ENCODE results near the gene EYA4. TPM values are rescaled to one million over a fixed set of nuclear protein-coding genes. Genes with fewer than 3 reads are reported as not detected.

Gene EYA4
- total RNA-seq, 1 experiment from 2014 or later = not detected

GRCh38 chr6:133259561-133259960, 18.4 kb downstream of the EYA4 start:
- no peaks in the 10 kb centered on the region for H3K9me3 ChIP-seq (ENCODE audit: control insufficient read depth, insufficient read depth, low read depth, low read length)
- no peaks in the 10 kb centered on the region for H3K27me3 ChIP-seq (ENCODE audit: control insufficient read depth, insufficient read depth, low read length)
- no peak overlapping the region for H3K27ac ChIP-seq (ENCODE audit: low read length)
- intact Hi-C loops (cut with micrococcal nuclease; ENCODE audit: unreplicated experiment) = no loop called here
- in situ Hi-C loops (cut with HindIII; ENCODE audit: low pct_unique_long_range_greater_than_20kb, low sequenced_read_pairs) = no loop called here
- H3K36me3 ChIP-seq (ENCODE audit: control insufficient read depth, insufficient read depth, low read length) = no peaks in the 10 kb centered on the region
- BruUV-seq (replicated peaks) = no TSS peak
- POLR2A ChIA-PET = no interaction called here
- no peaks in the 10 kb centered on the region for H3K4me1 ChIP-seq (ENCODE audit: control insufficient read depth, insufficient read depth, low read length)
- no peak for DNase-seq (ENCODE audit: low read depth, low spot score)
- TF ChIP-seq TCF7L2 (IDR thresholded peaks at IDR 0.05; ENCODE audit: low read depth, low read length) (no peak), CTCF (IDR thresholded peaks at IDR 0.05) (no peak), POLR2AphosphoS5 (IDR thresholded peaks at IDR 0.05; ENCODE audit: low read depth, low read length) (no peak), SIN3A (IDR thresholded peaks at IDR 0.05; ENCODE audit: borderline replicate concordance, insufficient read depth, low read depth, low read length) (no peak)
- TF ChIP-seq, protein P1, sequence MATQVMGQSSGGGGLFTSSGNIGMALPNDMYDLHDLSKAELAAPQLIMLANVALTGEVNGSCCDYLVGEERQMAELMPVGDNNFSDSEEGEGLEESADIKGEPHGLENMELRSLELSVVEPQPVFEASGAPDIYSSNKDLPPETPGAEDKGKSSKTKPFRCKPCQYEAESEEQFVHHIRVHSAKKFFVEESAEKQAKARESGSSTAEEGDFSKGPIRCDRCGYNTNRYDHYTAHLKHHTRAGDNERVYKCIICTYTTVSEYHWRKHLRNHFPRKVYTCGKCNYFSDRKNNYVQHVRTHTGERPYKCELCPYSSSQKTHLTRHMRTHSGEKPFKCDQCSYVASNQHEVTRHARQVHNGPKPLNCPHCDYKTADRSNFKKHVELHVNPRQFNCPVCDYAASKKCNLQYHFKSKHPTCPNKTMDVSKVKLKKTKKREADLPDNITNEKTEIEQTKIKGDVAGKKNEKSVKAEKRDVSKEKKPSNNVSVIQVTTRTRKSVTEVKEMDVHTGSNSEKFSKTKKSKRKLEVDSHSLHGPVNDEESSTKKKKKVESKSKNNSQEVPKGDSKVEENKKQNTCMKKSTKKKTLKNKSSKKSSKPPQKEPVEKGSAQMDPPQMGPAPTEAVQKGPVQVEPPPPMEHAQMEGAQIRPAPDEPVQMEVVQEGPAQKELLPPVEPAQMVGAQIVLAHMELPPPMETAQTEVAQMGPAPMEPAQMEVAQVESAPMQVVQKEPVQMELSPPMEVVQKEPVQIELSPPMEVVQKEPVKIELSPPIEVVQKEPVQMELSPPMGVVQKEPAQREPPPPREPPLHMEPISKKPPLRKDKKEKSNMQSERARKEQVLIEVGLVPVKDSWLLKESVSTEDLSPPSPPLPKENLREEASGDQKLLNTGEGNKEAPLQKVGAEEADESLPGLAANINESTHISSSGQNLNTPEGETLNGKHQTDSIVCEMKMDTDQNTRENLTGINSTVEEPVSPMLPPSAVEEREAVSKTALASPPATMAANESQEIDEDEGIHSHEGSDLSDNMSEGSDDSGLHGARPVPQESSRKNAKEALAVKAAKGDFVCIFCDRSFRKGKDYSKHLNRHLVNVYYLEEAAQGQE (IDR thresholded peaks at IDR 0.05; ENCODE audit: insufficient read depth in 1 of 2, low read depth in 2 of 2, low read length in 1 of 2) = no peak
- H3K4me3 ChIP-seq (ENCODE audit: low read depth in 2 of 2, low read length in 2 of 2) = no peak overlapping the region
- CTCF ChIA-PET = no interaction called here
- no peak for ATAC-seq

DNA sequence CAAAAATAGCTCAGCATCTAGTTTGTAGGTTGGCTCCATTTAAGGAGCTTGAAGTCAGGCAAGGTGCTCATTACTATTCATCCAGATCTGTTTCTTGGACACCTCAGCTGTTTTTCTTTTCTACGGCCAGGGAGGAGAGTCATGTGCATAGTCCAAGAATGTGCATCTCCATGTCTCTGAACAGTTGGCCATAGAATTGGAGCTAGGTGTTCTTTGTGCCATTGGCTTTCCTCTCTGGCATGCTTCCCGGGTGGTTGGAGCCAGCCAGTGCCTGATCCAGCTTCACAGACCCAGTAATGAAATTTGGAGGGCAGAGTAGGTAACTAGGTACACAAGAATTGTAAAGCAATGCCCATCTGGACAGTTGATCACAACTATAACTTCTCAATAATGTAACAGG, 21.6 kb downstream of the EYA4 start:
- CTCF ChIA-PET = no interaction called here
- POLR2A ChIA-PET = no interaction called here
- Histone ChIP-seq H3K4me1 (ENCODE audit: control insufficient read depth, insufficient read depth, low read length) (no peaks in the 10 kb centered on the region), H3K27ac (ENCODE audit: low read length) (no peak overlapping the region), H3K36me3 (ENCODE audit: control insufficient read depth, insufficient read depth, low read length) (no peaks in the 10 kb centered on the region), H3K4me3 (ENCODE audit: low read depth in 2 of 2, low read length in 2 of 2) (no peak overlapping the region), H3K27me3 (ENCODE audit: control insufficient read depth, insufficient read depth, low read length) (no peaks in the 10 kb centered on the region), H3K9me3 (ENCODE audit: control insufficient read depth, insufficient read depth, low read depth, low read length) (no peaks in the 10 kb centered on the region)
- no peak for TF ChIP-seq POLR2AphosphoS5 (IDR thresholded peaks at IDR 0.05; ENCODE audit: low read depth, low read length)
- no peak for TF ChIP-seq SIN3A (IDR thresholded peaks at IDR 0.05; ENCODE audit: borderline replicate concordance, insufficient read depth, low read depth, low read length)
- TF ChIP-seq TCF7L2 (IDR thresholded peaks at IDR 0.05; ENCODE audit: low read depth, low read length) = no peak
- TF ChIP-seq, protein P1 (IDR thresholded peaks at IDR 0.05; ENCODE audit: insufficient read depth in 1 of 2, low read depth in 2 of 2, low read length in 1 of 2) = no peak
- in situ Hi-C loops (cut with HindIII; ENCODE audit: low pct_unique_long_range_greater_than_20kb, low sequenced_read_pairs) (no loop called here), intact Hi-C loops (cut with micrococcal nuclease; ENCODE audit: unreplicated experiment) (no loop called here)
- no TSS peak for BruUV-seq (replicated peaks)
- no peak for DNase-seq (ENCODE audit: low read depth, low spot score)
- ATAC-seq = no peak

Data from Panc1 (cell line).